HG03060 (cell line): ENCODE data around the gene JMJD4.

Source experiments
- ATAC-seq: cut with Tn5 transposase; IDR thresholded peaks from one replicate; pipeline ENCODE4 v1.9.1; 2021; ENCODE audit warnings: low read depth, moderate number of reproducible peaks; ENCODE audit not compliant: unreplicated experiment

JMJD4 gene

GRCh38 chr1:227769047-227769935, 34.2 kb upstream of the JMJD4 start:
- ATAC-seq, result no peak

- ATAC-seq, result no peak
Measured at GRCh38 chr1:227768640-227769039, 33.5 kb upstream of the JMJD4 start.

- ATAC-seq, result no peak
Measured at GRCh38 chr1:227768125-227768439, 33.0 kb upstream of the JMJD4 start.

- no peak for ATAC-seq
Measured at GRCh38 chr1:227767401-227768124, 32.5 kb upstream of the JMJD4 start.

- ATAC-seq, result no peak
Measured at GRCh38 chr1:227766653-227767277, 31.7 kb upstream of the JMJD4 start.

GRCh38 chr1:227766015-227766634, 31.0 kb upstream of the JMJD4 start:
- ATAC-seq, result no peak

GRCh38 chr1:227765261-227766014, 30.3 kb upstream of the JMJD4 start:
- no peak for ATAC-seq

GRCh38 chr1:227764019-227764391, 28.9 kb upstream of the JMJD4 start:
- ATAC-seq, result no peak

- no peak for ATAC-seq
Measured at GRCh38 chr1:227763246-227764018, 28.3 kb upstream of the JMJD4 start.

- peak; percentile 30 for ATAC-seq
Measured at GRCh38 chr1:227762231-227762911, 27.3 kb upstream of the JMJD4 start.

- no peak for ATAC-seq
Measured at GRCh38 chr1:227761621-227762230, 26.6 kb upstream of the JMJD4 start.

- no peak for ATAC-seq
Measured at GRCh38 chr1:227760377-227760776, 25.3 kb upstream of the JMJD4 start.

- no peak for ATAC-seq
Measured at GRCh38 chr1:227759341-227760300, 24.5 kb upstream of the JMJD4 start.

GRCh38 chr1:227758366-227758765, 23.3 kb upstream of the JMJD4 start:
- peak; percentile 61 for ATAC-seq

GRCh38 chr1:227757781-227758180, 22.7 kb upstream of the JMJD4 start:
- no peak for ATAC-seq

- no peak for ATAC-seq
Measured at GRCh38 chr1:227756172-227756959, 21.3 kb upstream of the JMJD4 start.

GRCh38 chr1:227754958-227755357, 19.9 kb upstream of the JMJD4 start:
- ATAC-seq, result no peak
